HepG2 (cell line): ENCODE results near the gene LCN2. TPM values are rescaled to one million over a fixed set of nuclear protein-coding genes. Genes with fewer than 3 reads are reported as not detected.
A peak's percentile ranks its signal among the peaks of the same experiment; 100 is the strongest.

Experiments
- ATAC-seq: fragments of 200-7000 bp; cut with Tn5 transposase; 3 replicates; pipeline ENCODE4 v1.9.1; 2020; ENCODE audit warnings: mild to moderate bottlenecking, moderate library complexity
- BruUV-seq: library from RNA; stranded (reverse); fragments of 400-500 nt; replicated peaks from 2 replicates; lab custom pipeline; 2021; lab: Mats Ljungman, UMichigan
- CTCF ChIA-PET: fragments of 300-600 bp; formaldehyde crosslinking; extraction: SDS; loops from one replicate; lab custom pipeline; 2021; ENCODE audit warnings: low total read pairs, inconsistent platforms, low intra/inter-chr PET ratio; lab: Yijun Ruan, JAX
- POLR2A ChIA-PET: fragments of 350-600 bp; sonication (Branson Sonifier 250); formaldehyde crosslinking; loops from one replicate; lab custom pipeline; 2020; ENCODE audit warnings: antibody characterized with exemption, inconsistent platforms; lab: Yijun Ruan, JAX
- DNase-seq: peaks from one replicate; pipeline ENCODE4 v3.0.0-alpha.2; 2015; ENCODE audit warnings: low spot score
- FAIRE-seq: peaks from 3 replicates; lab custom pipeline; 2011; peaks lifted over from hg19 to GRCh38; lab: Jason Lieb, UNC
- H2AFZ ChIP-seq: one replicate; pipeline ENCODE4 v1.6.1; 2011; ENCODE audit warnings: low read length, inconsistent platforms
- H3K27ac ChIP-seq: fragments of 300-600 bp; 3 replicates; pipeline ENCODE4 v1.8.0; 2011; ENCODE audit warnings: mixed run types, mild to moderate bottlenecking, mixed read lengths, low read length, inconsistent platforms; ENCODE audit not compliant: insufficient read depth; ENCODE audit errors: extremely low read length
- H3K27me3 ChIP-seq, 2 experiments: fragments of 200-600 bp in 1 of 2; 2 replicates in 1 of 2; 3 replicates in 1 of 2; pipeline versions ENCODE4 v1.6.0 to v1.8.0; 2011; ENCODE audit warnings: low read length in 2 of 2, mild to moderate bottlenecking in 2 of 2, moderate library complexity in 2 of 2, inconsistent platforms in 1 of 2; ENCODE audit not compliant: insufficient read depth in 2 of 2, control insufficient read depth in 1 of 2
- H3K36me3 ChIP-seq, 2 experiments: fragments of 200-600 bp in 1 of 2; replicated peaks in 1 of 2; 2 replicates in 1 of 2; 3 replicates in 1 of 2; pipeline versions ENCODE4 v1.5.1 to v1.8.0; 2011; ENCODE audit warnings: low read length in 2 of 2, inconsistent platforms in 1 of 2; ENCODE audit not compliant: insufficient read depth in 2 of 2, control insufficient read depth in 1 of 2
- H3K4me1 ChIP-seq: 2 replicates; pipeline ENCODE4 v1.5.1; 2012; ENCODE audit warnings: low read length, inconsistent platforms; ENCODE audit not compliant: insufficient read depth
- H3K4me2 ChIP-seq: 2 replicates; pipeline ENCODE4 v1.6.0; 2011; ENCODE audit warnings: low read depth, low read length, inconsistent platforms
- H3K4me3 ChIP-seq, 3 experiments: fragments of 200-600 bp in 1 of 3; sonication (generic), shearing (Covaris generic) in 1 of 3; replicated peaks in 1 of 3; 2 replicates each; pipeline ENCODE4 v1.5.1; 2011 to 2016; ENCODE audit warnings: low read length in 3 of 3, inconsistent platforms in 2 of 3, low read depth in 2 of 3, mild to moderate bottlenecking in 2 of 3, control low read depth in 1 of 3, mixed read lengths in 1 of 3; ENCODE audit not compliant: insufficient read depth in 1 of 3
- H3K79me2 ChIP-seq: one replicate; pipeline ENCODE4 v1.6.1; 2011; ENCODE audit warnings: low read length, inconsistent platforms; ENCODE audit not compliant: insufficient read depth
- H3K9ac ChIP-seq: 2 replicates; pipeline ENCODE4 v1.6.0; 2011; ENCODE audit warnings: mild to moderate bottlenecking, low read depth, low read length, inconsistent platforms; ENCODE audit not compliant: insufficient read depth
- H3K9me3 ChIP-seq: 2 replicates; pipeline ENCODE4 v1.5.1; 2012; ENCODE audit warnings: mild to moderate bottlenecking, low read length
- H4K20me1 ChIP-seq: 2 replicates; pipeline ENCODE4 v1.6.0; 2011; ENCODE audit warnings: inconsistent platforms, mild to moderate bottlenecking, low read length, moderate library complexity; ENCODE audit not compliant: insufficient read depth
- DNMT3B ChIP-seq: conservative IDR thresholded peaks from 2 replicates; pipeline ENCODE4 v1.6.1; 2016; ENCODE audit warnings: missing biosample characterization, control low read depth
- FOSL2 ChIP-seq: sonication (generic); formaldehyde crosslinking; IDR thresholded peaks from 2 replicates; pipeline ENCODE4 v1.4.0; 2020; ENCODE audit warnings: missing genetic modification reagents
- POGK ChIP-seq: sonication (generic); formaldehyde crosslinking; conservative IDR thresholded peaks from 2 replicates; pipeline ENCODE4 v1.8.0; 2022; ENCODE audit warnings: mild to moderate bottlenecking, moderate library complexity, missing genetic modification reagents
- YEATS2 ChIP-seq: sonication (generic); formaldehyde crosslinking; IDR thresholded peaks from 2 replicates; pipeline ENCODE4 v1.4.0; 2020; ENCODE audit warnings: missing genetic modification reagents, borderline replicate concordance
- ZNF329 ChIP-seq: sonication (generic); formaldehyde crosslinking; IDR thresholded peaks from 2 replicates; pipeline ENCODE4 v1.9.0; 2021; ENCODE audit warnings: low read depth, mild to moderate bottlenecking, missing genetic modification reagents
- ZNF614 ChIP-seq: IDR thresholded peaks from 2 replicates; pipeline ENCODE4 v1.6.1; 2018; ENCODE audit warnings: missing biosample characterization, missing genetic modification reagents, inconsistent platforms, borderline replicate concordance
- ZNF629 ChIP-seq: sonication (generic); formaldehyde crosslinking; conservative IDR thresholded peaks from 2 replicates; pipeline ENCODE4 v1.5.0; 2020; ENCODE audit warnings: missing genetic modification reagents
- ZSCAN31 ChIP-seq: sonication (generic); formaldehyde crosslinking; IDR thresholded peaks from 2 replicates; pipeline ENCODE4 v1.5.0; 2020; ENCODE audit warnings: low read depth, mild to moderate bottlenecking, missing genetic modification reagents
- WGBS: methylation state at CpG from one replicate; pipeline ENCODE4 v1.1.6; 2017; ENCODE audit warnings: low lambda C conversion rate; 5-methylcytosine and 5-hydroxymethylcytosine counted together
- in situ Hi-C: cut with HindIII; loops from 2 replicates; pipeline ENCODE4 v1.10.0; 2017; ENCODE audit warnings: low pct_unique_long_range_greater_than_20kb; ENCODE audit not compliant: extremely low pct_ligation_motif_present
- intact Hi-C: fragments of 100-400 bp; cut with micrococcal nuclease; formaldehyde crosslinking; loops from one replicate; pipeline ENCODE4 v1.10.0; 2022; ENCODE audit not compliant: unreplicated experiment
- polyA plus RNA-seq, 8 experiments: library from polyadenylated mRNA; depleted of rRNA in 3 of 8; stranded (reverse) in 7 of 8; unstranded in 1 of 8; fragments of >200 nt; fragmentation: Illumina TruSeq in 4 of 8; extraction: Trizol in 4 of 8; gene quantifications; 2 replicates each; pipeline versions ENCODE4 v1.2.1 to v1.2.3, GENCODE V29; 2011 to 2016; ENCODE audit warnings: low read depth in 4 of 8, missing spikeins in 1 of 8, mixed read lengths in 1 of 8; ENCODE audit not compliant: insufficient read depth in 1 of 8
- total RNA-seq, 5 experiments: library from RNA; depleted of rRNA; stranded (reverse); fragments of >200 nt; fragmentation: Illumina TruSeq; extraction: Trizol; gene quantifications; 2 replicates each; pipeline ENCODE4 v1.2.3, GENCODE V29; 2016; ENCODE audit warnings: low read depth in 1 of 5
- TF ChIP-seq, protein P1 (sequence below): sonication (generic); formaldehyde crosslinking; IDR thresholded peaks from 2 replicates; pipeline ENCODE4 v1.4.0; 2020; ENCODE audit warnings: missing genetic modification reagents

LCN2 gene
- total and polyA plus RNA-seq, 2 of the 13 experiments (the other 11 are each of a cell fraction or from before 2014, with no cell fraction given) = 0.38 to 1.4 TPM

GRCh38 chr9:128193469-128194096 lies 44.3 kb downstream of the LCN2 start (continued):
- TF ChIP-seq ZSCAN31 (CRISPR knock-in tag) (no peak), ZNF329 (CRISPR knock-in tag) (no peak)

GRCh38 chr9:128201441-128202369 lies 52.5 kb downstream of the LCN2 start:
- peak; percentile 17; the same call in 1 of the 3 replicates for ATAC-seq
- BruUV-seq = no TSS peak
- no peaks in the 10 kb centered on the region for H3K36me3 ChIP-seq
- H3K27ac ChIP-seq = no peak overlapping the region
- intact Hi-C loops (no loop called here), in situ Hi-C loops (no loop called here)
- 16% methylated on average over 10 of the region's 13 CpGs for whole genome bisulfite sequencing
- H3K9me3 ChIP-seq = no peaks in the 10 kb centered on the region
- ChIA-PET CTCF (no interaction called here), POLR2A (interaction anchor here (0.6 kb wide), 1 partner anchor 183 kb away, joined by 3 read pairs; no protein-coding TSS in a partner anchor)
- H3K4me2 ChIP-seq = peak overlapping the region; percentile 92
- TF ChIP-seq ZNF614 (CRISPR knock-in tag) (peak; percentile 88), FOSL2 (peak; percentile 72), YEATS2 (CRISPR knock-in tag) (0 out of 2 replicates have a peak, but pooled peaks have one; percentile 14), POGK (CRISPR knock-in tag) (peak; percentile 83), ZNF629 (CRISPR knock-in tag) (peak; percentile 74), DNMT3B (no peak)
- TF ChIP-seq, protein P1, sequence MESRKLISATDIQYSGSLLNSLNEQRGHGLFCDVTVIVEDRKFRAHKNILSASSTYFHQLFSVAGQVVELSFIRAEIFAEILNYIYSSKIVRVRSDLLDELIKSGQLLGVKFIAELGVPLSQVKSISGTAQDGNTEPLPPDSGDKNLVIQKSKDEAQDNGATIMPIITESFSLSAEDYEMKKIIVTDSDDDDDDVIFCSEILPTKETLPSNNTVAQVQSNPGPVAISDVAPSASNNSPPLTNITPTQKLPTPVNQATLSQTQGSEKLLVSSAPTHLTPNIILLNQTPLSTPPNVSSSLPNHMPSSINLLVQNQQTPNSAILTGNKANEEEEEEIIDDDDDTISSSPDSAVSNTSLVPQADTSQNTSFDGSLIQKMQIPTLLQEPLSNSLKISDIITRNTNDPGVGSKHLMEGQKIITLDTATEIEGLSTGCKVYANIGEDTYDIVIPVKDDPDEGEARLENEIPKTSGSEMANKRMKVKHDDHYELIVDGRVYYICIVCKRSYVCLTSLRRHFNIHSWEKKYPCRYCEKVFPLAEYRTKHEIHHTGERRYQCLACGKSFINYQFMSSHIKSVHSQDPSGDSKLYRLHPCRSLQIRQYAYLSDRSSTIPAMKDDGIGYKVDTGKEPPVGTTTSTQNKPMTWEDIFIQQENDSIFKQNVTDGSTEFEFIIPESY (CRISPR knock-in tag) = no peak
- peaks cover 43% of the 10 kb centered on the region for H3K4me1 ChIP-seq
- H2AFZ ChIP-seq = no peak overlapping the region
- H3K27me3 ChIP-seq = peaks cover 6 to 24% of the 10 kb centered on the region in 2 experiments; a peak in 4 of 5 replicates
- no peaks in the 10 kb centered on the region for H3K79me2 ChIP-seq
- no peak overlapping the region for H3K9ac ChIP-seq
- peak; percentile 32 for DNase-seq
- FAIRE-seq = no peak
- peak overlapping the region in 1 of 3 experiments; percentile 77; a peak in 1 of 6 replicates for H3K4me3 ChIP-seq
- H4K20me1 ChIP-seq = no peaks in the 10 kb centered on the region
